ENCODE data around the gene SOX9. TPM values are rescaled to one million over a fixed set of nuclear protein-coding genes. Genes with fewer than 3 reads are reported as not detected.

The SOX9 gene
- total RNA-seq, 2 experiments from 2014 or later: not detected

DNA sequence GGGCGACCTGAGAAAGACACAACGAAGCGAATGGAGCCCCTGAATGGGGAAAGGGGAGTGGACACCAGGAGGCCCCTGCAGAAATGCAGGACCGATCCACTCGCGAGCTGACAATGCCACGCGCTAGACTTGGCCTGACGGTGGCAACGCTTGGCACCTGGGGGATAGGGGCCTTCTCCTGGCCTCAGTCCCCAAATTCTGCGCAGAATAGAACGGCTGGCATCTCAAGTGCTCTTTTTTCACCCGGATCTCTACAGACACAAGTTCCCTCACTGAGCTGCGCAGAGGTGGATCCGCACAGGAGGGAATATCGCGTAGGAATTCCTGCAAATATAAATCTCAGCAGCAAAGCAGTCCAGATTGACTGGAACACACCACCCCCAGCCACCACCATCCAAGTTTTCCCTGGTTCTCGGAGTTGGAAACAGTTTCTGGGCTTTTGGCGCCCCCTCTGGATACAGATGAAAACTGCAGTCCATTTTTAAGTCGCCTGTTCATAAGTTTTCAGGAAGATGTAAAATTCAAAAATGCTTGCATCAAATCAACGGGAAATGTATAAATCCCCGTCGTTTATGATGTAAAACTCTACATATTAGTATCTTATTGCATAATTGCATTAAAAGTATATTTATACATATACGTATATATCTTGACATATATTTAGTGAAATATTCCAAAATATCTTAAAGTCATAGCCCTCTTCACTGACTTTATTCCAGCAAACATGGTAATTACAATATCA is 2.3 kb upstream of the SOX9 start:
- H3K4me1 ChIP-seq (ENCODE audit: insufficient read depth, low read length): peaks cover 19% of the 10 kb centered on the region
- Mint-ChIP-seq H3K9me3 (no peaks in the 10 kb centered on the region), H3K36me3 (ENCODE audit: low read depth) (no peaks in the 10 kb centered on the region), H3K4me1 (ENCODE audit: low read depth) (no peaks in the 10 kb centered on the region), H3K27me3 (peaks cover 73% of the 10 kb centered on the region), H3K4me3 (no peak overlapping the region), H3K27ac (no peak overlapping the region)
- H3K27me3 ChIP-seq (ENCODE audit: control insufficient read depth in 1 of 2, insufficient read depth in 2 of 2, low read length in 2 of 2): peaks cover 74 to 86% of the 10 kb centered on the region in 2 experiments
- peaks cover 0 to 64% of the 10 kb centered on the region in 2 experiments for H3K9me3 ChIP-seq (ENCODE audit: control insufficient read depth in 1 of 2, insufficient read depth in 1 of 2, low read length in 2 of 2)
- ATAC-seq (ENCODE audit: poor library complexity) (no peak), DNase-seq (peak in 3 of 14 experiments; percentile 26 to 39 (median 29))
- ChIA-PET POLR2A (no interaction called here), CTCF (no interaction called here)
- TF ChIP-seq, protein P1, sequence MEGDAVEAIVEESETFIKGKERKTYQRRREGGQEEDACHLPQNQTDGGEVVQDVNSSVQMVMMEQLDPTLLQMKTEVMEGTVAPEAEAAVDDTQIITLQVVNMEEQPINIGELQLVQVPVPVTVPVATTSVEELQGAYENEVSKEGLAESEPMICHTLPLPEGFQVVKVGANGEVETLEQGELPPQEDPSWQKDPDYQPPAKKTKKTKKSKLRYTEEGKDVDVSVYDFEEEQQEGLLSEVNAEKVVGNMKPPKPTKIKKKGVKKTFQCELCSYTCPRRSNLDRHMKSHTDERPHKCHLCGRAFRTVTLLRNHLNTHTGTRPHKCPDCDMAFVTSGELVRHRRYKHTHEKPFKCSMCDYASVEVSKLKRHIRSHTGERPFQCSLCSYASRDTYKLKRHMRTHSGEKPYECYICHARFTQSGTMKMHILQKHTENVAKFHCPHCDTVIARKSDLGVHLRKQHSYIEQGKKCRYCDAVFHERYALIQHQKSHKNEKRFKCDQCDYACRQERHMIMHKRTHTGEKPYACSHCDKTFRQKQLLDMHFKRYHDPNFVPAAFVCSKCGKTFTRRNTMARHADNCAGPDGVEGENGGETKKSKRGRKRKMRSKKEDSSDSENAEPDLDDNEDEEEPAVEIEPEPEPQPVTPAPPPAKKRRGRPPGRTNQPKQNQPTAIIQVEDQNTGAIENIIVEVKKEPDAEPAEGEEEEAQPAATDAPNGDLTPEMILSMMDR (IDR thresholded peaks at IDR 0.05): peak; percentile 33
- H3K4me3 ChIP-seq (ENCODE audit: low read length): no peak overlapping the region
- H3K36me3 ChIP-seq (ENCODE audit: insufficient read depth, low read length): no peaks in the 10 kb centered on the region
- intact Hi-C loops (cut with DNase I, micrococcal nuclease): no loop called here
- H3K27ac ChIP-seq (ENCODE audit: low read depth in 1 of 2, low read length in 2 of 2): no peak overlapping the region

DNA sequence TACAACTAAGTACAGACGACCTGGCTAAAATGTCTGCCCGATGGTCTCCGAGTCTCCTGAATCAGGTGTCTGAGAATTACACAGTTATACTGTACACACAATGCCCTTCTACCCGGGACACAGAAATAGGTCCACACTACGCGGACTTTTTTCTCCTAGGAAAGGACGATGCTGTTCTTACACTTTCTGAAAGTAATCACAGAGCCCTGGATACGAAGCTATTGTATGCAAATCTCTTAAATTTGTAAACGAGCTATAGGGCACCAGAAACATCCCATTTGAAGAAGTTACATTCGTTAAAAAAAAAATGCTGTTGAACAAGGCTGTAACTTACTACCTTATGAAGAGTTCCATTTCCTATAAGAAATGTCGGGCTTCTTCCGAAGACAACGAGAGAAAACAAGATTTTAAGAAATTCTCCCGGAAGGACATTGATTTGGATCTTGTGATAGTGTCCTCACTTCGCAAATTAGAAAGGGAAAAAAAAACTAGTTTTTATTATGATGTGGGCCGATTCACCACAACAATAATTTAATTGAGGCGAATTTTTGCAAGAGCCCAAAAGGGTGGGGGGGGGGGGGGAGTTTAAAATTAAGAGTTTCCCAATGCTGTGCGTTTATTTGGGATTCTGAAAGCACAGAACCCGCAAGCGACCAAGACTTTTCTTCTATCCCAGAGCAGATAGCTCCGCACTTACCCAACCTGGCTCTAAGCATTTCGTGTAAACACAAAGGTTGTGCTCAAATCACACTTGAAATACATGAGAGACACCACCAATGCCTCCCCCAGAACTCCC is 1.5 kb upstream of the SOX9 start:
- CTCF ChIA-PET: no interaction called here
- intact Hi-C loops (cut with DNase I, micrococcal nuclease): no loop called here
- no peak for ATAC-seq (ENCODE audit: poor library complexity)
- Mint-ChIP-seq H3K36me3 (ENCODE audit: low read depth) (no peaks in the 10 kb centered on the region), H3K4me3 (peak overlapping the region; percentile 25), H3K27ac (no peak overlapping the region), H3K27me3 (peaks cover 71% of the 10 kb centered on the region), H3K9me3 (no peaks in the 10 kb centered on the region), H3K4me1 (ENCODE audit: low read depth) (no peaks in the 10 kb centered on the region)
- H3K27me3 ChIP-seq (ENCODE audit: control insufficient read depth in 1 of 2, insufficient read depth in 2 of 2, low read length in 2 of 2): peaks cover 75 to 90% of the 10 kb centered on the region in 2 experiments
- H3K4me1 ChIP-seq (ENCODE audit: insufficient read depth, low read length): peaks cover 19% of the 10 kb centered on the region
- no peak overlapping the region for H3K27ac ChIP-seq (ENCODE audit: low read depth in 1 of 2, low read length in 2 of 2)
- TF ChIP-seq, protein P1 (IDR thresholded peaks at IDR 0.05): peak; percentile 18
- POLR2A ChIA-PET: no interaction called here
- H3K36me3 ChIP-seq (ENCODE audit: insufficient read depth, low read length): no peaks in the 10 kb centered on the region
- H3K9me3 ChIP-seq (ENCODE audit: control insufficient read depth in 1 of 2, insufficient read depth in 1 of 2, low read length in 2 of 2): peaks cover 0 to 65% of the 10 kb centered on the region in 2 experiments
- no peak overlapping the region for H3K4me3 ChIP-seq (ENCODE audit: low read length)
- DNase-seq: no peak

DNA sequence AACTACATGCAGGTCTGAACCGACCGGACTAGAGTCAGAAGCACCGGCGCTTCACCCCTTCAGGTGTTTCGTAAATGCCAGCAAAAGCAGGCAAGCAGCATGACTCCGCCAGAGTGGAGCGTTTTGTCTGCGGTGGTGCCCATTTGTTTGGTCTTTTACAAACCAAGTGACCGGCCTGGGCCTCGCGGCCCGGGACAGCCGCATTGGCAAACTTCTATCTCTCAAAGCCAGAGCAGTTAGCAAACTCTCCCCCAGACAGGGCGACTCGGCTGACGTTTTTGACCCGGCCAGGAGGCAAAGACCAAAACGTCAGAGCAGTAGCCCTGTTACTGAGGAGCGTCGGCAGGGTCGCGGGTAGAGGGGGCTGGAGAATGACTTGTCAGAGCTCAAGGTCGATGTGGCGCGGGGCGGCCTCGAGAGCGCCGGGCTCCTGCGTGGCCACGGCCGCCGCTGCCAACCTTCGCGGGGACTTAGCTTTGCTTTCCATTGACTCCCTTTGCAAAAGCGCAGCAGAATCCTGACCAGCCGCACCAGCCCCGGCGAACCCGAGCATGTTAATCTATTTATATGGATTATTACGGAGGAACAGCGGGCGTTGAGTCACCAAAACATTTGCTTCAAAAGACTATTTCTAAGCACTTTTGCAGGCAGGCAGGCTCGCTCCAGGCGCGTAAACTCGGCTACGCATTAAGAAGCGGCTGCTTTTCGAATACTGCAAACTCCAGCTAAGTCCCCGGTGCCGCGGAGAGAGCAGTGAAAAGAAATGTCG is 763 bp upstream of the SOX9 start:
- Mint-ChIP-seq H3K36me3 (ENCODE audit: low read depth) (no peaks in the 10 kb centered on the region), H3K4me3 (no peak overlapping the region), H3K4me1 (ENCODE audit: low read depth) (no peaks in the 10 kb centered on the region), H3K27me3 (peaks cover 72% of the 10 kb centered on the region), H3K27ac (no peak overlapping the region), H3K9me3 (no peaks in the 10 kb centered on the region)
- TF ChIP-seq, protein P1 (IDR thresholded peaks at IDR 0.05): no peak
- Histone ChIP-seq H3K27ac (ENCODE audit: low read depth in 1 of 2, low read length in 2 of 2) (no peak overlapping the region), H3K27me3 (ENCODE audit: control insufficient read depth in 1 of 2, insufficient read depth in 2 of 2, low read length in 2 of 2) (peaks cover 78 to 90% of the 10 kb centered on the region in 2 experiments), H3K9me3 (ENCODE audit: control insufficient read depth in 1 of 2, insufficient read depth in 1 of 2, low read length in 2 of 2) (peaks cover 0 to 60% of the 10 kb centered on the region in 2 experiments), H3K4me3 (ENCODE audit: low read length) (no peak overlapping the region), H3K4me1 (ENCODE audit: insufficient read depth, low read length) (peaks cover 19% of the 10 kb centered on the region), H3K36me3 (ENCODE audit: insufficient read depth, low read length) (no peaks in the 10 kb centered on the region)
- DNase-seq (no peak), ATAC-seq (ENCODE audit: poor library complexity) (no peak)
- POLR2A ChIA-PET: no interaction called here
- CTCF ChIA-PET: no interaction called here
- intact Hi-C loops (cut with DNase I, micrococcal nuclease): no loop called here

Measured in CD4-positive, alpha-beta T cell (primary cell).